Measurements from ENCODE around the gene ANKRD17. TPM values are rescaled to one million over a fixed set of nuclear protein-coding genes. Genes with fewer than 3 reads are reported as not detected.

Gene ANKRD17
- total RNA-seq, 1 donor from 2014 or later: 55.5 TPM

DNA sequence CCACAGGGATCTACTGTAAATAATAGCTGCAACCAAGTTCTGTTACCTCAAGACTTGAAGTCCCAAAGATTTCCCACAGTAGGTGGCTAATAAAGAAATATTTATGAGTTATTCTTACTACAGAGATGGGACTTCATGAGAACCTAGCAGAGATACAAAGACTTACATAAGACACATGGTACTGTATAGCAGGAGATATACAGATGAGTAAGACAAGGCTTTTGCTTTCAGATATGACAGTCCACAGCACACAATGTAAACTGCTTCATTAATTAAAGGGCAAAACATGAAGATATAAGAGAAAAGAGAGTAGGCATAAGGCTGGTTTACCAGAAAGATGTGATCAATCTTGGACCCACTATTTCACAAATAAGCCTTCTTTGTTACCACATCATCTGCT lies 6.6 kb downstream of the ANKRD17 start:
- peaks cover 43% of the 10 kb centered on the region for H3K4me1 ChIP-seq
- no peak for TF ChIP-seq POLR2AphosphoS5 (IDR thresholded peaks at IDR 0.05; ENCODE audit: insufficient read depth in 1 of 2, low read depth in 1 of 2)
- TF ChIP-seq, protein P1, sequence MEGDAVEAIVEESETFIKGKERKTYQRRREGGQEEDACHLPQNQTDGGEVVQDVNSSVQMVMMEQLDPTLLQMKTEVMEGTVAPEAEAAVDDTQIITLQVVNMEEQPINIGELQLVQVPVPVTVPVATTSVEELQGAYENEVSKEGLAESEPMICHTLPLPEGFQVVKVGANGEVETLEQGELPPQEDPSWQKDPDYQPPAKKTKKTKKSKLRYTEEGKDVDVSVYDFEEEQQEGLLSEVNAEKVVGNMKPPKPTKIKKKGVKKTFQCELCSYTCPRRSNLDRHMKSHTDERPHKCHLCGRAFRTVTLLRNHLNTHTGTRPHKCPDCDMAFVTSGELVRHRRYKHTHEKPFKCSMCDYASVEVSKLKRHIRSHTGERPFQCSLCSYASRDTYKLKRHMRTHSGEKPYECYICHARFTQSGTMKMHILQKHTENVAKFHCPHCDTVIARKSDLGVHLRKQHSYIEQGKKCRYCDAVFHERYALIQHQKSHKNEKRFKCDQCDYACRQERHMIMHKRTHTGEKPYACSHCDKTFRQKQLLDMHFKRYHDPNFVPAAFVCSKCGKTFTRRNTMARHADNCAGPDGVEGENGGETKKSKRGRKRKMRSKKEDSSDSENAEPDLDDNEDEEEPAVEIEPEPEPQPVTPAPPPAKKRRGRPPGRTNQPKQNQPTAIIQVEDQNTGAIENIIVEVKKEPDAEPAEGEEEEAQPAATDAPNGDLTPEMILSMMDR (IDR thresholded peaks at IDR 0.05): no peak
- no peak for TF ChIP-seq POLR2A (IDR thresholded peaks at IDR 0.05)
- DNase-seq (ENCODE audit: extremely low spot score in 2 of 2): no peak
- H3K9me3 ChIP-seq: no peaks in the 10 kb centered on the region
- no peaks in the 10 kb centered on the region for H3K36me3 ChIP-seq
- H3K27ac ChIP-seq: no peak overlapping the region
- intact Hi-C loops (cut with DNase I): no loop called here
- no peak overlapping the region for H3K4me3 ChIP-seq
- no peaks in the 10 kb centered on the region for H3K27me3 ChIP-seq

- Histone ChIP-seq H3K36me3 (no peaks in the 10 kb centered on the region), H3K27me3 (no peaks in the 10 kb centered on the region), H3K27ac (no peak overlapping the region), H3K4me1 (peaks cover 37% of the 10 kb centered on the region), H3K4me3 (no peak overlapping the region), H3K9me3 (no peaks in the 10 kb centered on the region)
- intact Hi-C loops (cut with DNase I): no loop called here
- DNase-seq (ENCODE audit: extremely low spot score in 2 of 2): no peak
- TF ChIP-seq, protein P1 (IDR thresholded peaks at IDR 0.05): no peak
- TF ChIP-seq POLR2A (IDR thresholded peaks at IDR 0.05): no peak
- TF ChIP-seq POLR2AphosphoS5 (IDR thresholded peaks at IDR 0.05; ENCODE audit: insufficient read depth in 1 of 2, low read depth in 1 of 2): no peak
These were observed 7.2 kb downstream of the ANKRD17 start for GRCh38 chr4:73251384-73251783.

- no peaks in the 10 kb centered on the region for H3K27me3 ChIP-seq
- no peak overlapping the region for H3K27ac ChIP-seq
- no peak for DNase-seq (ENCODE audit: extremely low spot score in 2 of 2)
- no peaks in the 10 kb centered on the region for H3K36me3 ChIP-seq
- peaks cover 37% of the 10 kb centered on the region for H3K4me1 ChIP-seq
- no peaks in the 10 kb centered on the region for H3K9me3 ChIP-seq
- intact Hi-C loops (cut with DNase I): no loop called here
- TF ChIP-seq, protein P1 (IDR thresholded peaks at IDR 0.05): no peak
- TF ChIP-seq POLR2AphosphoS5 (IDR thresholded peaks at IDR 0.05; ENCODE audit: insufficient read depth in 1 of 2, low read depth in 1 of 2) (no peak), POLR2A (IDR thresholded peaks at IDR 0.05) (no peak)
- no peak overlapping the region for H3K4me3 ChIP-seq
These were observed 8.0 kb downstream of the ANKRD17 start for GRCh38 chr4:73250642-73251041.

DNA sequence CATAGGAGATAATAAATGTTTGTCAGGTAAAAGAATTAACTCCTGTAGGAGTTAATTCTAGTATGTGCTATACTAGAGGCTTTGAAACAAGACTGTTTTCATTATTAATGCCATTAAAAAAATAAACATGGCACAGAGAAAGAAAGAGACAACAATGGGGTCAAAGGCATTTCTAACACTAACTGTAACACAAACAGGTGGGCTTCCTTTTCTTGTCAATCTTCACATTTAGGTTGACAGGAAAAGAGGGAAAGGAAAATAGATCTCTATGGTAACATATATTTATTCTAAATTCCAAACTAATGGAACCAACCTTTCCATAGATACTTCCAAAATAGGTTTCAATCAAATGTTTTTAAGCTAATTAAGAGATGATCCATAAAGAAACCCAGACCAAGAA lies 9.8 kb downstream of the ANKRD17 start:
- Histone ChIP-seq H3K4me3 (no peak overlapping the region), H3K4me1 (peaks cover 19% of the 10 kb centered on the region), H3K9me3 (no peaks in the 10 kb centered on the region), H3K27me3 (no peaks in the 10 kb centered on the region), H3K27ac (no peak overlapping the region), H3K36me3 (no peaks in the 10 kb centered on the region)
- no peak for DNase-seq (ENCODE audit: extremely low spot score in 2 of 2)
- intact Hi-C loops (cut with DNase I): no loop called here
- TF ChIP-seq, protein P1 (IDR thresholded peaks at IDR 0.05): no peak
- TF ChIP-seq POLR2AphosphoS5 (IDR thresholded peaks at IDR 0.05; ENCODE audit: insufficient read depth in 1 of 2, low read depth in 1 of 2) (no peak), POLR2A (IDR thresholded peaks at IDR 0.05) (no peak)

DNA sequence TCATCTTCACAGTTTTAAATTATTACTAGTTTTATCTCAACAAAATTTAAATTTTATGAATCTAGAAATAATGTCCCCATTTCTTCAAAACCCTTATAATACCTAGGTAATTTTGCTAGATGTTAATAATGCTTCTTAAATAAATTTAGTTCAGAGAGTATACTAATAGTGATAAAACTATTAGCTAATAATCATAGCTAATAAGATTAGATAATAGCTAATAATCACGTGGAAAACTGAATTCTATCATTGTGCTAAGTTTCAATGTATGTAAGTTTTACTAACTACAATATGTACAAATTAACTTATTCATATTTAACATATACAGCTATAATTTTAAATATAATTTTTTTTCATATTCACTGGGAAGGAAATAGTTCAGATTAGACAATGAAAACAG lies 10.2 kb downstream of the ANKRD17 start:
- Histone ChIP-seq H3K4me1 (peaks cover 15% of the 10 kb centered on the region), H3K4me3 (no peak overlapping the region), H3K9me3 (no peaks in the 10 kb centered on the region), H3K36me3 (no peaks in the 10 kb centered on the region), H3K27me3 (no peaks in the 10 kb centered on the region), H3K27ac (no peak overlapping the region)
- TF ChIP-seq POLR2A (IDR thresholded peaks at IDR 0.05) (no peak), POLR2AphosphoS5 (IDR thresholded peaks at IDR 0.05; ENCODE audit: insufficient read depth in 1 of 2, low read depth in 1 of 2) (no peak)
- TF ChIP-seq, protein P1 (IDR thresholded peaks at IDR 0.05): no peak
- intact Hi-C loops (cut with DNase I): no loop called here
- DNase-seq (ENCODE audit: extremely low spot score in 2 of 2): no peak

Data from vagina (tissue), 2 donors.